ENCODE data around the gene COLEC11.

COLEC11 gene

GRCh38 chr2:3585261-3586109 lies 9.4 kb upstream of the COLEC11 start:
- DNase-seq (ENCODE audit: low read depth in 2 of 2): no peak

- DNase-seq (ENCODE audit: low read depth in 2 of 2): no peak
These were observed 8.7 kb upstream of the COLEC11 start for GRCh38 chr2:3586220-3586619.

- DNase-seq (ENCODE audit: low read depth in 2 of 2): no peak
These were observed 7.9 kb upstream of the COLEC11 start for GRCh38 chr2:3587021-3587420.

- no peak for DNase-seq (ENCODE audit: low read depth in 2 of 2)
These were observed 7.5 kb upstream of the COLEC11 start for GRCh38 chr2:3587432-3587831.

- no peak for DNase-seq (ENCODE audit: low read depth in 2 of 2)
These were observed 6.8 kb upstream of the COLEC11 start for GRCh38 chr2:3588084-3588483.

- DNase-seq (ENCODE audit: low read depth in 2 of 2): no peak
These were observed 5.8 kb upstream of the COLEC11 start for GRCh38 chr2:3589086-3589485.

GRCh38 chr2:3595404-3595803 lies 492 bp downstream of the COLEC11 start:
- no peak for DNase-seq (ENCODE audit: low read depth in 2 of 2)

- DNase-seq (ENCODE audit: low read depth in 2 of 2): no peak
These were observed 1.1 kb downstream of the COLEC11 start for GRCh38 chr2:3595985-3596384.

- DNase-seq (ENCODE audit: low read depth in 2 of 2): no peak
These were observed 2.0 kb downstream of the COLEC11 start for GRCh38 chr2:3596901-3597417.

GRCh38 chr2:3597567-3597966 lies 2.7 kb downstream of the COLEC11 start:
- DNase-seq (ENCODE audit: low read depth in 2 of 2): no peak

- no peak for DNase-seq (ENCODE audit: low read depth in 2 of 2)
These were observed 3.4 kb downstream of the COLEC11 start for GRCh38 chr2:3598197-3598910.

- no peak for DNase-seq (ENCODE audit: low read depth in 2 of 2)
These were observed 4.3 kb downstream of the COLEC11 start for GRCh38 chr2:3598912-3599854.

GRCh38 chr2:3600256-3600855 lies 5.4 kb downstream of the COLEC11 start:
- DNase-seq (ENCODE audit: low read depth in 2 of 2): no peak

- no peak for DNase-seq (ENCODE audit: low read depth in 2 of 2)
These were observed 6.8 kb downstream of the COLEC11 start for GRCh38 chr2:3601561-3602271.

GRCh38 chr2:3602553-3603339 lies 7.8 kb downstream of the COLEC11 start:
- DNase-seq (ENCODE audit: low read depth in 2 of 2): no peak

- no peak for DNase-seq (ENCODE audit: low read depth in 2 of 2)
These were observed 8.8 kb downstream of the COLEC11 start for GRCh38 chr2:3603536-3604206.

GRCh38 chr2:3604207-3604877 lies 9.4 kb downstream of the COLEC11 start:
- DNase-seq (ENCODE audit: low read depth in 2 of 2): no peak
